Fibroblast of villous mesenchyme (primary cell): ENCODE measurements around the gene FAM227A. TPM values are rescaled to one million over a fixed set of nuclear protein-coding genes. Genes with fewer than 3 reads are reported as not detected.

Experiments used
- DNase-seq: peaks from one replicate; pipeline ENCODE4 v3.0.0-alpha.2; 2010; ENCODE audit warnings: low read depth
- H3K4me3 ChIP-seq: 2 replicates; pipeline ENCODE4 v1.5.1; 2011; ENCODE audit warnings: low read depth, mild to moderate bottlenecking, low read length
- CTCF ChIP-seq: IDR thresholded peaks from 2 replicates; pipeline ENCODE4 v1.5.1; 2012; ENCODE audit warnings: low read depth, mild to moderate bottlenecking, low read length; ENCODE audit not compliant: insufficient read depth
- total RNA-seq: library from RNA; depleted of rRNA; stranded (reverse); fragments of >200 nt; gene quantifications from 2 replicates; pipeline ENCODE4 v1.2.3, GENCODE V29; 2012

FAM227A gene
- total RNA-seq, 1 donor = 1.3 TPM

GRCh38 chr22:38549101-38549894, 106.9 kb downstream of the FAM227A start:
- TF ChIP-seq CTCF = no peak
- no peak overlapping the region for H3K4me3 ChIP-seq
- DNase-seq = peak; percentile 49

- no peak for DNase-seq
- no peak overlapping the region for H3K4me3 ChIP-seq
- no peak for TF ChIP-seq CTCF
These were observed 115.5 kb downstream of the FAM227A start for GRCh38 chr22:38540701-38541100.

GRCh38 chr22:38531251-38531938, 124.8 kb downstream of the FAM227A start:
- H3K4me3 ChIP-seq = no peak overlapping the region
- no peak for TF ChIP-seq CTCF
- no peak for DNase-seq

Other genes starting within 250 kb of the FAM227A start
- gene KCNJ4, start 201.2 kb downstream of the FAM227A start, total RNA-seq = not detected in 2 replicates
- 125 and 139 TPM in 2 replicates for gene KDELR3, start 188.3 kb downstream of the FAM227A start, total RNA-seq
- 454 and 540 TPM in 2 replicates for gene DDX17, start 150.1 kb downstream of the FAM227A start, total RNA-seq
- gene DMC1, start 86.2 kb downstream of the FAM227A start, total RNA-seq = 2.3 and 6.5 TPM in 2 replicates
- gene CBY1, start 246 bp upstream of the FAM227A start, total RNA-seq = 12.2 and 20.7 TPM in 2 replicates
- gene TOMM22, start 25.6 kb upstream of the FAM227A start, total RNA-seq = 60.6 and 88.9 TPM in 2 replicates
- gene JOSD1, start 44.6 kb upstream of the FAM227A start, total RNA-seq = 53.5 and 62.2 TPM in 2 replicates
- 31.2 and 35.4 TPM in 2 replicates for gene GTPBP1, start 49.6 kb upstream of the FAM227A start, total RNA-seq
- gene SUN2, start 99.6 kb upstream of the FAM227A start, total RNA-seq = 64.3 and 99.9 TPM in 2 replicates
- 10.3 and 11.2 TPM in 2 replicates for gene DNAL4, start 137.8 kb upstream of the FAM227A start, total RNA-seq
- gene NPTXR, start 187.6 kb upstream of the FAM227A start, total RNA-seq = 0.64 and 0.86 TPM in 2 replicates
- 57.7 and 66.5 TPM in 2 replicates for gene CBX6, start 215.8 kb upstream of the FAM227A start, total RNA-seq